ENCODE data around the gene DYNLL2.

- no peak for TF ChIP-seq POLR2A (IDR thresholded peaks at IDR 0.05; ENCODE audit: low read length)
- TF ChIP-seq GATA1 (IDR thresholded peaks at IDR 0.05; ENCODE audit: low read depth, low read length): no peak
Measured at GRCh38 chr17:58096892-58097291, 13.7 kb downstream of the DYNLL2 start.

Data from erythroblast (primary cell).